Articular chondrocyte of knee joint (primary cell): ENCODE data around the gene HNRNPF. TPM values are rescaled to one million over a fixed set of nuclear protein-coding genes. Genes with fewer than 3 reads are reported as not detected.

Experiments
- small RNA-seq: library from RNA; depleted of rRNA; stranded (forward); fragments of <200 nt; gene quantifications from one replicate; pipeline ENCODE3, GENCODE V24; 2012
- total RNA-seq: library from RNA; depleted of rRNA; stranded (reverse); fragments of >200 nt; gene quantifications from 2 replicates; pipeline ENCODE4 v1.2.3, GENCODE V29; 2012

The HNRNPF gene, protein sequence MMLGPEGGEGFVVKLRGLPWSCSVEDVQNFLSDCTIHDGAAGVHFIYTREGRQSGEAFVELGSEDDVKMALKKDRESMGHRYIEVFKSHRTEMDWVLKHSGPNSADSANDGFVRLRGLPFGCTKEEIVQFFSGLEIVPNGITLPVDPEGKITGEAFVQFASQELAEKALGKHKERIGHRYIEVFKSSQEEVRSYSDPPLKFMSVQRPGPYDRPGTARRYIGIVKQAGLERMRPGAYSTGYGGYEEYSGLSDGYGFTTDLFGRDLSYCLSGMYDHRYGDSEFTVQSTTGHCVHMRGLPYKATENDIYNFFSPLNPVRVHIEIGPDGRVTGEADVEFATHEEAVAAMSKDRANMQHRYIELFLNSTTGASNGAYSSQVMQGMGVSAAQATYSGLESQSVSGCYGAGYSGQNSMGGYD
- total RNA-seq: 171 and 186 TPM in 2 replicates

DNA sequence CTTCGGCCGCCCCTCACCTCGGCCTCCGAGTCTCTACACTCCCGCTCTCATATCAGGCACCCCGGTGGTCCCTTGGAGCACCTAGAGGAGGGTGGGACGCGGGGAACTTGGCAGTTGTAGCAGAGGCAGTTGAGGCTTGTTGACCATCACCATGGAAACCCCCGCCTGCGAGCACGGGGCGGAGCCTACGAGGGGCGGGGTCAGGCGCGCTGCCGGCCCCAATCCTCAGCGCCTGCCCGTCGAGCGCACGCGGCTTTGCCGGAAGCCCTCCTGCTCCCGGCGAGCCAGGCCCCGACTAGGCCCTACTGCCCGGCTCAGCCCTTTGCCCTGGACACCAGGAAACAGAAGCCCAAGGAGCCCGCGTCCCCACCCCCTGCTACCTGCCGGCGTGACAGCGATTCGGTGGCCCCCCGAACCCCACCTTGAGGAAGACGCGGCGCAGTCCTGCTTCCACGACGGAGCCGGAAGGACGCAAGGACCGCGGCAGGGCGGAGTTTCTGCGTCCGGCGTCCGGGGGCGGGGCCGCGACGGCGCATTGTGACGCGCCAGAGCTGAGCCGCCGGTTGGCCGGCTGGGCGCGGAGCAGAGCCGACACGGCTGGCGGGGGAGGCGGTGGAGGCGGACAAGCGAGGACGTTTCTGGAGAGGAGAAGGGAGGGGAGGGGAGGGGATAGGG lies at the start of gene HNRNPF:
Gene HNRNPF (minus strand): TSS at position 477 of the 675 bp plus-strand sequence. CDS start 21,302 bp downstream, outside the sequence.

DNA sequence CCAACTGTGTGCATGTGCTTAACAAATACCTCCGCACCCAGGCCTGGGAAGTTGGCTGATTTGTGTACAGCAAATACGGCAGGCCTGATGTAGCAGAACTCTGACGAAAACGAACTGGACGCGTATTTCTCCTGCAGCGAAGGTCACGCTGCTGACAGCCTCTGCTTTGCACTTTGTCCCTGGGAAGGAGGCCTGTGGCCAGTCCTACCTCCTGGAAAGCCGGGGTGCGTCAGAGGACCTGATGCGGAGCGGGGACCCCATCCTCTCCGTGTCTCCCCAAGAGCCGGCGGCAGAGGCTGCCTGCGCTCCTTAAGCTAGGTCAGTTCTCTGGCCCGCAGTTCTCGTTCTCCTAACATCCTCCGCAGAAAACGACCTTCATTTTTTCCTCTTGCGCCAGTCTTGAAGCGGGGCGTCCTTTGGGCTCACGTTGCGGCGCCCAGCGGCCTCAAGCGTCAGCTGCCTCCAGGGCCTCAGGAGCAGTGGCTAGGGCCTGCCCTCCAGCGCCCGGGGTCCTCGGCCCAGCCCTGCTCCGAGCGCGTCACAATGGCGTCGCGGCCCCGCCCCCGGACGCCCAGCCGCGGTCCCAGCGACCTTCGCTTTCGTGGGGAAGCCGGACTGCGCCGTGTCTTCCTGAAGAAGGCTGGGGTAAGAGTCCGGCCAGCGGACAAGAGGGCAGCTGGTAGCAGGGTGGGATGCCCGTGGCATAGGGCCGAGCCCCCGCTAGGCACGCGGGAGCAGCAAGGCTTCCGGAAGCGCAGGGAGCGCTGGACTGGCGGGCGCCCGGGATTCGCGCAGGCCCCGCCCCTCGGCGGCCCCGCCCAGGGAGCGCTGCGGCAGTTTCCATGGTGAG lies 27.5 kb upstream of the HNRNPF start, which contains the start of gene ZNF487:
Gene ZNF487 (plus strand): TSS at position 821 of the 850 bp plus-strand sequence. CDS start 38,703 bp downstream, outside the sequence.

DNA sequence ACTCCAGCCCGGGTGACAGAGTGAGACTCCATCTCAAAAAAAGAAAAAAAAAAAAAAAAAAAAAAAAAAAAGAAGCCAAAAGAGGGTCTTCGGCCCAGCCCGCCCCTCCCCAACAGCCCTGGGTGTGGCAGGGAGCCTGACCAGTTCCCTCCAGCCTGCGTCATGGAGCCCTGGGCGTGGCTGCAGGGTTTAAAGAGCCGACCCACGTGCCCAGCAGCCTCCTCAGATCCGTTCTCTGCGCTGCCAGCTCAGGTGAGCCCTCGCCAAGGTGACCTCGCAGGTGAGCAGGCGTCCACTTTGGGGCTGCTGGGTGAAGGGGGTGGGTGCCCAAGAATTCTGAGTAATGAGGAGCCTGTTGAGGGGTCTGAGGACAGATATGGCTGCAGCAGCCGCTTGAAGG lies 37.6 kb downstream of the HNRNPF start, which contains the start of gene FXYD4:
Gene FXYD4 (plus strand): TSS at position 219 of the 400 bp plus-strand sequence. CDS start 2,111 bp downstream, outside the sequence.

Small RNA genes within 50 kb of the gene (small RNA-seq; reads per million reads assigned to genes)
- gene RNU6ATAC11P: not detected
- not detected for gene RNU7-193P
- gene SNORD3J: not detected

Other genes starting within 250 kb of the HNRNPF start
- 1.2 and 1.5 TPM in 2 replicates for gene RASGEF1A, start 142.1 kb downstream of the HNRNPF start, total RNA-seq
- not detected in 2 replicates for gene FXYD4, start 37.5 kb downstream of the HNRNPF start, total RNA-seq
- gene ZNF487, start 27.9 kb upstream of the HNRNPF start, total RNA-seq: 7.1 and 8.5 TPM in 2 replicates
- 4.8 and 5.5 TPM in 2 replicates for gene ZNF239, start 165.4 kb upstream of the HNRNPF start, total RNA-seq
- gene ZNF485, start 197.3 kb upstream of the HNRNPF start, total RNA-seq: 2.1 and 3.4 TPM in 2 replicates
- gene ZNF32, start 239.7 kb upstream of the HNRNPF start, total RNA-seq: 29.5 and 32.9 TPM in 2 replicates